Measurements from ENCODE around the gene ARFGEF2.
A peak's percentile ranks its signal among the peaks of the same experiment; 100 is the strongest.
"Not testable (repeated sequence)": the region's sequence is repeated elsewhere in the genome, so short reads cannot be mapped to it uniquely, and the experiment has no call there.

ARFGEF2 gene

DNA sequence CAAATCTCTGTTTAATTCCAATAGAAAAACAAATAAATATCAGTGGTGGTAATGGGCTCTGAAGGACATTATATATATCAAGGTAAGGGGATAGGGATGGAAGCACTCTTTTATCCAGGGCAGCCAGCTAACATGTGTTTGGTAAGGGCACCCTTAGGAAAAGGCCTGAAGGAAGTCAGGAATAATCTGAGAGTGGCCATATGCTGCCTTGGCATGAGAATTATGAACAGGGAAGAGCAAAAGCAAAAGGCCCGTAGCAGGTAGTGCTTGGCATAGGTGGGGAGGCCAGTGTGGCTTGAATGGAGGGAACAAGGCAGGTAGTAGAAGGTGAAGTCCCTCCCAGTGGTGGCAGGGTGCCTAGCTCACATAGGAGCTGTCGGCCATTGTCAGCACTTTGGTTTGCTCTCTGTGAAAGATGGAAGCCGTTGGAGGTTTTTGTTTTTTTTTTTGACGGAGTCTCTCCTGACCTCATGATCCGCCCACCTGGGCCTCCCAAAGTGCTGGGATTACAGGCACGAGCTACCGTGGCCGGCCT, 85.0 kb downstream of the ARFGEF2 start:
- no peak for DNase-seq

DNA sequence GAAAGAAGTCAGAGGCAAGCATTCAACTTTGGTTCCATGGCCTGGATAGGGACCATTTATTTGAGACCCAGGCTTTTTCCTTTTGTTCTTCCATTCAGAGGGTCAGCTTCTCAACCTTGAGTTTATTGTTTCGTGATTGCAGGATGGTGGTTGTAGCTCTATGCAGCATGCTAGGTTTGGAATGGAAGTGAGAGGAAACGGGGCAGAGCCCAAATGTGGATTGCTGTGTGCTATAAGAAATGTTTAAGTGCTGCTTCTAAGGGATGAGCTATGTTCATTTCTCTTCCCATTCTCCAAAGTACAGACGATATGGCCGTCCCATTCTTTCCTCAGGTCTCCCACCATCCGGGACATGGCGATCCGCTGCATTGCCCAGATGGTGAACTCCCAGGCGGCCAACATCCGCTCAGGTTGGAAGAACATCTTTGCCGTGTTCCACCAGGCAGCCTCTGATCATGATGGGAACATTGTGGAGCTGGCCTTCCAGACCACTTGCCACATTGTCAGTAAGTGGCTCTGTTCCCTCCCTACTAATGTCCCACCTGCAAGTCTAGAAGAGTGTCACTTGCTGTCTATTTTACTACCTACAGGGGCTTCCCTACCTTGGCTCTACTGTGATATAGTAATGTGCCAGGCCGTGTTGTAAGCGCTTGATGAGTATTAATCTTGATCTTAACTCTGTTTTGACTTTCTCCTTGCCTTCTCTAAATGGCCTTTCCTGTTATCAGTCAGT, 88.6 kb downstream of the ARFGEF2 start:
- no peak for DNase-seq

DNA sequence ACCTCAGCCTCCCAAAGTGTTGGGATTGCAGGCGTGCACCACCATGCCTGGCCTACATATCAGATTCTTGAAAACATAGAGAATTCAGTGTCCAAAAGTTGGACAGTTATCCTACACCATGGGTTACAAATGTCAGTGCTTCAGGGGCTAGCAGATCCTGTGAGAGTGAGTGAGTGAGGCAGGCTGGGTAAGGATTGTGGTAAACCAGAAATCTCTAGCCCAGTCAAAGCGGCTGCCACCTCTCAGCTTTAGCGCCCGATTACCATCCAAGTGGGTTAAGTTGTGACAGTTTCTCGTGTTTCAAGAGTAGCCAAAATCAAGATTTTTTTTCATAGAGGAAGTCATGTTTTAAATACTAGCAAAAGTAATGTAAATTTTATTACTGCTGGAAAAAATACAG, 102.7 kb downstream of the ARFGEF2 start:
- no peak for DNase-seq

DNA sequence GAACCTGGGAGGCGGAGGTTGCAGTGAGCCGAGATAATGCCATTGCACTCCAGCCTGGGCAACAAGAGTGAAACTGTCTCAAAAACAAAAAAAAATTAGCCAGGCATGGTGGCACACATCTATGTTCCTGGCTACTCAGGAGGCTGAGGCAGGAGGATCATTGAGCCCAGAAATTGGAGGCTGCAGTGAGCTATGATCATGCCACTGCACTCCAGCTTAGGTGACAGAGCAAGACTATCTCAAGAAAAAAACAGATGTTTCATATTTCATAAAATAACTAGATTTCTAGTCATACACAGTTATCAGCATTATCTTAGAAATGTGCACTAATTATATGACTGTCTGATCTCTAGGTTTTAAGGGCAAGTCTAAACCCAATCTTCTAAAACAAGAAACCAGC, 106.7 kb downstream of the ARFGEF2 start:
- DNase-seq = not testable (repeated sequence)

DNA sequence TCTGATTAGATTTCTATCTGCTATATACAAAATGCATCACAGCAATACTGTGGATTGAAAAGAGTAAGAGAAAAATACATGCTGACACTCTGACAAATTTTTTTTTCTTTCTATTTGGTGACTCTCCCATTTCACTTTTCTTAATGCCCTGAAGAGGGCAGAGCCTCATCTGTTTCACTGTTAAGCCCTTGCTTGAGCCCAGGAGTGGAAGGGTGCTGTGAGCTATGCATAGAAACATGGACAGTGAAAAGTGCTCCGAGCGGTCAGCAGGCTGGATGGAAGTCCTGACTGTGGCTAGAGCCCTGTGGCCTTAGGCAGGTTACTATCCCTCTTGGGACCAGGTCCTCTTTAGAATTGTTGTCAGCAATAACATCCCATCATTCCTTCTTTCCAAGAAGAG, 107.2 kb downstream of the ARFGEF2 start:
- peak; percentile 58 to 76 for DNase-seq

DNA sequence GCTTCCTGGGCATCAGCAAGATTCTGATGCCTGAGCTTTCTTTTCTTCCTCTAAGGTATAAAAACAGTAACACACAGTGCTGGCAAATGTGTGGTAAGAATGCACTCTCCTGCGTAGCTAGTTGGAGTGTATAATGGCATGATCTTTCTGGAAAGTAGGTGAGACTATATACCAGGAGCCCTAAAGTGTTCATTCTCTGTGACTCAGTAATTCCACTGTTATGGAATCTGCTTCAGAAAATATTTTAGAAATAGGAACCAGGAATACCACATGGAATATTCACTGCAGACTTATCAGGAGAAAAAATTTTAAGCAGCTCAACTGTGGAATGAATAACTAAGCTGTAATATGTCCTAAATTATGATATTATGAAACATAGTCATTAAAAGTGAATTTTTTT, 107.7 kb downstream of the ARFGEF2 start:
- no peak for DNase-seq

DNA sequence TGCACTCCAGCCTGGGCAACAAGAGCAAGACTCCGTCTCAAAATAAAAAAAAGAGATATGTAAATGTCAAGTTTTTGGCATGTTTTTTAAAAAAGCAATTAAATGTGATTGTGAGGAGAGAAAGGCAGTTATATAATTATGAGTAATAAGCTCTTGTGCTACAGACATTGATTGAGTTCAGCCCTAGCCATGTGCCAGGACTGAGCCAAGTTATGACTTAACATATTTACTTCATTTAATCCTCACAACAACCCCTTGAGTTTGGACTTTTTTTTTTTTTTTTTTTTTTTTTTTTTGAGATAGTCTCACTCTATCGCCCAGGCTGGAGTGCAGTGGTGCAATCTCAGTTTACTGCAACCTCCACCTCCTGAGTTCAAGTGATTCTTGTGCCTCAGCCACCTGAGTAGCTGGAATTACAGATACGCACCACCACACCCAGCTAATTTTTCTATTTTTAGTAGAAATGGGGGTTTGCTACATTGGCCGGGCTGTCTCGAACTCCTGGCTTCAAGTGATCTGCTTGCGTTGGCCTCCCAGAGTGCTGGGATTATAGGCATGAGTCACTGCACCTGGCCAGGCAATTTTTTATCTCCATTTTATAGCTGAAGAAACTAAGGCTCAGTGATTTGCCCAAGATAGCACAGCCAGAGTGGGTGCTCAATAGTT, 109.6 kb downstream of the ARFGEF2 start:
- DNase-seq = no peak

DNA sequence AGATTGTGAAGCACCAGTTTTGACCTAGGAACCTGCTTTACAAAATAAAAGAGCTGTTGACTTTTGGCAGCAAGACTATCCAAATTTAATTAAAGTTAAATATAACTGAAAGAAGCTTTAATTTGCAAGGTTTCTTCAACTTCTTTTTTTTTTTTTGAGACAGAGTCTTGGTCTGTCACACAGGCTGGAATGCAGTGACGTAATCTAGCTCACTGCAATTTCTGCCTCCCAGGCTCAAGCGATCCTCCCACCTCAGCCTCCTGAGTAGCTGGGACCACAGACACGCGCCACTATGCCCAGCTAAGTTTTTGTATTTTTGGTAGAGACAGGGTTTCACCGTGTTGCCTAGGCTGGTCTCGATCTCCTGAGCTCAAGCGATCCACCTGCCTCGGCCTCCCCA, 110.9 kb downstream of the ARFGEF2 start:
- no peak for DNase-seq

DNA sequence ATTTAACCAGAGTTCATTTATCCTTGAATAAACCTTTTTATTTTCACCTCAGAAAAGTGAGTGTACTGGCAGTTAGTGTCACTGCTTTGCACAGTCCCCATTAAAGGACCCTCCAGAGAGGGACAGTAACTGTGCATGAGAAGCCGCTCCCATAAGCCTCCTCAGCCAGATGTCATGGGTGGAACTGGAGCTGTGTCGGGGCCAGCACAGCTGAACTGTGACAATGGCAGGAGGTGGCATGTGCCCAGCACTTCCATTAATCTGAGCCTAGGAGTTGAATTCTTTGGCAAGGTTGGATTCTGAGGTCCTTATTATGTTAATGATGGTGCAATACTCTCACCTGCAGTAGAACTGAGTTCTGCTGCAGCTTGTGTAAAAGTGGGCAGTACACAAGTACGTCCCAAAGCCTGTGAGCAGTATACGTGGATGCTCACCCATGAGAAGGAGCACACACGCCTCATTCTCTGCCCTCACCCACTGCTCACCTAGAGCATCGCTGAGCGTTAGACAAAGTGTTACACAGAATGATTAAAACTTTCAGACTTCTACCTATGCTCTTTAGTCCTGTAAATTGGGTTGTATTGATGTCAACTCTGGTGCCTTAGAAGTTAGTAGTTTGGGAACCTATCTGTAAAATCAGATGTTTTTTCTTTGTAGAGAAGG, 112.7 kb downstream of the ARFGEF2 start:
- no peak for DNase-seq

DNA sequence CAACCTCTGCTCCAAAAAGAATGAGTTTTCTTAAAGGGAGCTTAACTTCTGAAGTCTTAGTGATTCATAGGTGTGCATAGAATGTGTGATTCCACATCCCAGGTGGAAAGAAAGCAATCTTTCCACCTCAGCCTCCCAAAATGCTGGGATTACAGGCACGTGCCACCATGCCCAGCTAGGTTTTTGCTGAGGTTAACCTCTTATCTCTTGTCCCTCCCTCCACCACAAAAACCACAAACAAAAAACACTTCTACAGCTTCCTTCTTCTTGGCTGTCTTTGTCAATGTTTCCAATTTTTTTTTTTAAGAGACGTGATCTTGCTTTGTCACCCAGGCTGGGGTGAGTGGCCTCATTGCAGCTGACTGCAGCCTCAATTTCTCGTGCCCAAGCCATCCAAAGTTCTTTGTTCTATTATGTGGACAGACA, 116.5 kb downstream of the ARFGEF2 start:
- DNase-seq = peak; percentile 68

DNA sequence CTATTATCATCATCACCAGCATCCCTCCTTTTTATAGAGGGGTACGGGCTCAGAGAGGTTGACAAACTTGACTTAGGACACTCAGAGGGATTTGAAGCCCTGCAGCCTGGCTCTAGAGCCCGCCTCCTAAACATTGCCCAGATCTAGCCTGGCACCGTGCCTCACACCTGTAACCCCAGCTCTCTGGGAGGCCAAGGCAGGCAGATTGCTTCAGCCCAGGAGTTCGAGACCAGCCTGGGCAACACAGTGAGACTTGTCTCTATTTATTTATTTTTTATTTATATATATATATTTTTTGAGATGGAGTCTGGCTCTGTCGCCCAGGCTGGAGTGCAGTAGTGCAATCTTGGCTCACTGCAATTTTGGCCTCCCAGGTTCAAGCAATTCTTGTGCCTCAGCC, 118.3 kb downstream of the ARFGEF2 start:
- no peak for DNase-seq

DNA sequence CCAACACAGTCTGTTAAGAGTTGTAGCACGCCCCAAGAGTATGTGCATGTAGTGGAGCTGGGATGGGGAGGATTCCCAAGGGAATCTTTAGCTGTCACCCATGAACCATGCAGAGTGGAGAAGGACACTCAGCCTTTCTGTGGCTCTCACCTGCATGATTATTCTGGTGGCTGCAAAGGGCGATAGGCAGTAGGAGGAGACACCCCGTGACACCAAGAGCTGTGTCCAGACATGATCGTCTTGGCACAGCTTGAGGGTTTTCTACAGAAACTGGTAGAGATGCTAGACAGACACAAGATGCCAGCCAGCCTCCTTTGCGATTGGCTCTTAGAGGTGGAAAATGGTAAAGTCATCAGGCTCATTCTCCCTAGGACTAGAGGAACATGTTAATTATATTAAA, 121.5 kb downstream of the ARFGEF2 start:
- no peak for DNase-seq

DNA sequence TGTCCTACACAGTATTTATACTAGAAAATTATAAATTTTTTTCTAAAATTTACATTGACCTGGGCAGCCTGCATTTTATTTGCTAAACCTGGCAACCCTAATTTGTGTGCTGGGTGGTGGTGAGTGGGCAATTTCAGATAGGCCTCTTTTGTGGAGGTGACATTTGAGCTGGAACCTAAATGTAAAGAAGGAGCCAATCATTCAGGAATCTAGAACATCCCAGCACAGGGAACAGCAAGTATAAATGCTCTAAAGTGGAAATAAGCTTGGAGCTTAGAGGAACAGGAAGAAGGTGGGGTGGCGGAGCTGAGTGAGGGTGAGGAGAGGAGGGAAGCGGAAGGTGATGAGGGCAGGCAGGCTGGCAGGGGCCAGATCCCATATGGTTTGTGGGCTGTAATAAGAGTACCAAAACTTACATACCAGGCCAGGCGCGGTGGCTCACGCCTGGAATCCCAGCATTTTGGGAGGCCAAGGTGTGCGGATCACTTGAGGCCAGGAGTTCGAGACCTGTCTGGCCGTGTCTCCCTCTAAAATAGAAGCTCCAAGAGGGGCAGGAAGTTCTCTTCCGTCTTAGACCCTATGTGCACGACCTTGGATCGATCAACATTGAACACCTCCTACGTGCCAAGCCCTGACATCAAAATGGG, 124.1 kb downstream of the ARFGEF2 start:
- peak; percentile 63 to 64 for DNase-seq

DNA sequence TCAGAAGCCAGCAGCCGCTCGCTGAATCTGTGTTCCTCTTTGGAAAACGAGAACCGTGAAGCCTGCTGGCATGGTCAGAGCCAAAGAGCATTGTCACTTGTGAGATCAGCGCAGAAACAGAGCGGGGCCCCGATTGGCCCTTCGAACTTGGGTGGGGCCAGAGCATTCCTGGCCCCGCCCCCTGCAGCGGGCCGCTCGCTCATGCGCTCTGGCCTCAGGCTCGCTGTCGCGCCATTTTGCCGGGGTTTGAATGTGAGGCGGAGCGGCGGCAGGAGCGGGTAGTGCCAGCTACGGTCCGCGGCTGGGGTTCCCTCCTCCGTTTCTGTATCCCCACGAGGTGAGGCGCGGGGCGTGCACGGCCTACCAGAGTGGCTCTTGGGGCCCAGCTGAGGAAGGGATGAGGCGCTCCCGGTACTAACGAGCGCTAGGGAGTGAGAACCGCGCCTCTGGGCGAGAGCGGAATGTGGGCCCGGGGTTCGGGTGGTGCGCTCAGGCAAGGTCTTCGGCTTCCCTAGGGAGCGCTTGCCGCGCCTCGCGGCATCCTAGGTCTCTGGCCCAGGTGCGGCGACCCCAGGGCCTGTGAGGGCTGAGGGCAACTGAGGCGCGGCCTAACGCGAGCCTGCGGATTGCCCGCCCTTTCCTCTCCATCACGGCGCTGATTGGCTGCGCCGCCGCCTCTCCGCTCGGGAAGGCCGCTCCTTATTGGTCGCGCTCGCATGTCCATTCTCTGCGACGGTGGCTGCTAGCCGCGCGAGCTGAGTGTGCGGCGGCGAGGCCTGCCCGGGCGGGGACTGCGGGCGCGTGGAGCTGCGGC, 124.8 kb downstream of the ARFGEF2 start, which contains the start of gene CSE1L:
Gene CSE1L, plus strand, starts transcription at position 226 of the 814 bp plus-strand sequence. CDS start 12,152 bp downstream, outside the sequence.
- peak; percentile 95 for DNase-seq

DNA sequence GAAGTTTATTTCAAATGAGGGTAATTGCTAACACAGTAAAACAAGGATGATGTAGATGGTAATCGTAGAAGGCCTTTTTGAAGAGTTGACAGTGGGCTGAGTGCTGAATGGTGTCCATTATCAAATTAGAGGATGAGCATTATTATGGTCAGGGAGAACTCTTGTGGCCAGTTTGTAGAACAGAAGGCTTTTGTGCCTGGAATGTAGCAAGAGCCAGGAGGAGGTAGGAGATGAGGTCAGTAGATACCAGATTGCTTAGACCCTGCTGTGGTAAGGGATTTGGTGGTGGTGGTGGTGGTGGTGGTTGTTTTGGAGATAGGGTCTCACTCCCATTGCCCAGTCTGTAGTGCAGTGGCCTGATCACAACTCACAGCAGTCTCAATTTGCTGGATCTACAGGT, 130.8 kb downstream of the ARFGEF2 start:
- no peak for DNase-seq

DNA sequence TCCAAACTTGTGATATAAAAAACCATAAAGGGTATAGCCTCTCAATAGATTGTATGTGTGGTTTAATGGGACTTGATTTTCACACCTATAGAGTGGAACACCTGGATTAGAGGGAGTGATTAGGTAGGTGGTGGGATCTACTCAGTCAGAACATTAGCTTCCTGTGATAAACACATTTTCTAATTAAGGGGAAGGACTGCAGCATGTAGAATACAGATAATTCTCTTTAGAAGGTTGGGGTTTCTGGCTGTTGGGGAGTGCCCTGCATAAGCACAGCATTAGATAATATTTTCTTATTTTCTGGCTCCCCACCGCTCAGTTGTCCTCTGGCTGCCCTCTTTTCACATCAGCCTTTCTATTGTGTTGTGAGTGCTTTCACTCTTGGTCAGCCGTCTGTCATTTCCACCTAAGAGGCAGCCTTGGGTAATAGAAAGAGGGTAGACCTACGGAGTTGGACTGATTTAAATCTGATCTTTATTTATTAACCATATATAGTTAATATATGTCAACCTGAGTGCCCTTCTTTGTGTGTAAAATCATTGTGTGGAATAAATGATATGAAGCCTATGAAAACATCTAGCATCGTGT, 132.6 kb downstream of the ARFGEF2 start:
- no peak for DNase-seq

DNA sequence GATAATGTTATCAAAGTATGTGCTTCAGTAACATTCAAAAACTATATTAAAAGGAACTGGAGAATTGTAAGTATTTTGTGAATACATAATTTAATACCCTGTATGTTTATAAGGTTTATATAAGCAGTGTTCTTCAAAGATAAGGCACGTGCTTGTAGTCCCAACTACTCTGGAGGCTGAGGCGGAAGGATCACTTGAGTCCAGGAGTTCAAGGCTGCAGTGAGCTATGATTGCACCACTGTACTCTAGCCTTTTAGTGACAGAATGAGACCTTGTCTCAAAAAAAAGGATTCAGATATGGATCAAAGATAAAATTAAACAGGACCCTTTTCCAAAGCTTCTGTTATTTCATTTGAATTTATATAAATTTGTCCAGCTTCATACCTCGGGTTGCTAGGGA, 141.8 kb downstream of the ARFGEF2 start:
- DNase-seq = no peak

DNA sequence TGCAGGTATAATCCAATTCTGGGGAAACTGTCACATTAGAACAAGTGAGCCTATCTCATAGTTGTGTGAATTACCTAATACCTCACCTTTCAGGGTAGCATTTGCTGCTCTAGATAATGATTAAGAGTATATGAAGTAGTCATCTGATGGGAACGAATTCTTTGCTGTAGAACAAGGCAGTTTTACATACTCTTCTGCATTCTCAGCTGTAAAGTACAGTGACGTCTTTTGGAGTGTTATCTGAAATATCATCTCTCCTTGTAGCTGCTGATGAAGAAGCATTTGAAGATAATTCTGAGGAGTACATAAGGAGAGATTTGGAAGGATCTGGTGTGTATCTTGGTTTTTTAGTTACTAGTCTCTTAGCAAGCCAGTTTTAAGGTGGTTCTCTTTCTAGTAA, 153.0 kb downstream of the ARFGEF2 start:
- no peak for DNase-seq

DNA sequence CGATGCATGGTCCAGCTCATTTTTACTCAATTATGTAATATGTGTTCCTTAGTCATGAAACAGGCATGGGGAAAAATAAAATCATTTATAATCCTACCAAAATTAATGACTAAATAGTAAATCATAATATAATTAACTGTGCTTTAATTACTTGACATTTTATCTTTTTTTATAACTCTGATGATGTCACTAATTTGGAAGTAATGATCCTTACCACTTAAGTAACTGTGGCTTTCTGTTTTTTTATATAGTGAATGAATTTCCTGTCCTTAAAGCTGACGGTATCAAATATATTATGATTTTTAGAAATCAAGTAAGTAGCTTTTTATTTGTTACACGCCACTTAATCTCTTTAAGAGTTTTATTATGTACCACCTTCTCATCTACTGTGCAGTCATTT, 156.8 kb downstream of the ARFGEF2 start:
- no peak for DNase-seq

DNA sequence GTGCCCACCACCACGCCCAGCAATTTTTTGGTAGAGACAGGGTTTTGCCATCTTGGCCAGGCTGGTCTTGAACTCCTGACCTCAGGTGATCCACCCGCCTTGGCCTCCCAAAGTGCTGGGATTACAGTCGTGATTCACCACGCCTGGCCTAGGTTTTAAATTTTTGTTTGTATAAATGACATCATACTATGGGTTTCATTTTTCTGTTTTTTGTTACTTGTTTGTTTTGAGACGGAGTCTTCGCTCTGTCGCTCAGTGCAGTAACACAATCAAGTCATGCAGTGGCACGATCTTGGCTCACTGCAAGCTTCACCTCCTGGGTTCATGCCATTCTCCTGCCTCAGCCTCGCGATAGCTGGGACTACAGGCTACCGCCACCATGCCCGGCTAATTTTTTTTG, 160.8 kb downstream of the ARFGEF2 start:
- DNase-seq = not testable (repeated sequence)

Measured in Kasumi-1 (cell line).